Neural progenitor cell (in vitro differentiated cells): ENCODE results near the gene CENPVL1.

Experiments
- CTCF ChIP-seq: fragments of 200-600 bp; sonication (generic); IDR thresholded peaks from 2 replicates; pipeline ENCODE4 v1.5.1; 2017; ENCODE audit warnings: antibody characterized with exemption, mild to moderate bottlenecking
- EZH2 ChIP-seq: fragments of 200-600 bp; sonication (generic); IDR thresholded peaks from 2 replicates; pipeline ENCODE4 v1.6.1; 2017; ENCODE audit warnings: antibody characterized with exemption, mild to moderate bottlenecking, moderate library complexity
- EZH2phosphoT487 ChIP-seq: fragments of 200-600 bp; sonication (generic); IDR thresholded peaks from 2 replicates; pipeline ENCODE4 v1.6.1; 2017; ENCODE audit warnings: antibody characterized with exemption

GRCh38 chrX:51737091-51737490, 26.8 kb downstream of the CENPVL1 start:
- no peak for TF ChIP-seq CTCF
- no peak for TF ChIP-seq EZH2
- no peak for TF ChIP-seq EZH2phosphoT487
